NCI-H524 treated with DMSO at 0.1 percent for 48 hours (cell line): ENCODE measurements around the gene ZFTA.
"Not testable (repeated sequence)": the region's sequence is repeated elsewhere in the genome, so short reads cannot be mapped to it uniquely, and the experiment has no call there.

Experiments used
- DNase-seq: peaks from one replicate; lab custom pipeline; 2025; lab: John Stamatoyannopoulos, UW

Gene ZFTA

GRCh38 chr11:63768237-63769041 is at the start of gene ZFTA:
TSS of gene ZFTA (minus strand) at chr11:63768775. CDS start at chr11:63768622, 153 bp downstream.
- no peak for DNase-seq

- no peak for DNase-seq
Observed at GRCh38 chr11:63817758-63818498, 49.4 kb upstream of the ZFTA start.

GRCh38 chr11:63816732-63817131 is 48.2 kb upstream of the ZFTA start:
- no peak for DNase-seq

GRCh38 chr11:63816166-63816565 is 47.6 kb upstream of the ZFTA start:
- DNase-seq = no peak

GRCh38 chr11:63814383-63814736 is 45.8 kb upstream of the ZFTA start:
- no peak for DNase-seq

- DNase-seq = no peak
Observed at GRCh38 chr11:63813563-63814382, 45.2 kb upstream of the ZFTA start.

- DNase-seq = no peak
Observed at GRCh38 chr11:63813035-63813562, 44.5 kb upstream of the ZFTA start, which contains the start of gene SPINDOC. TSS of gene SPINDOC (plus strand) at chr11:63813456. CDS start at chr11:63813687, 231 bp downstream.

- no peak for DNase-seq
Observed at GRCh38 chr11:63811522-63811921, 42.9 kb upstream of the ZFTA start.

GRCh38 chr11:63810383-63810782 is 41.8 kb upstream of the ZFTA start:
- not testable (repeated sequence) for DNase-seq

- DNase-seq = no peak
Observed at GRCh38 chr11:63805844-63806415, 37.4 kb upstream of the ZFTA start.

- no peak for DNase-seq
Observed at GRCh38 chr11:63804259-63804658, 35.7 kb upstream of the ZFTA start.

- DNase-seq = no peak
Observed at GRCh38 chr11:63802637-63803414, 34.3 kb upstream of the ZFTA start.

- DNase-seq = no peak
Observed at GRCh38 chr11:63800921-63801320, 32.3 kb upstream of the ZFTA start.

- DNase-seq = no peak
Observed at GRCh38 chr11:63795066-63795465, 26.5 kb upstream of the ZFTA start.

GRCh38 chr11:63793161-63793560 is 24.6 kb upstream of the ZFTA start:
- DNase-seq = no peak

GRCh38 chr11:63791495-63792167 is 23.1 kb upstream of the ZFTA start:
- DNase-seq = no peak

GRCh38 chr11:63785823-63786222 is 17.2 kb upstream of the ZFTA start:
- DNase-seq = no peak

GRCh38 chr11:63783925-63784592 is 15.5 kb upstream of the ZFTA start:
- no peak for DNase-seq

- DNase-seq = no peak
Observed at GRCh38 chr11:63782749-63783148, 14.2 kb upstream of the ZFTA start.

- DNase-seq = no peak
Observed at GRCh38 chr11:63779039-63779438, 10.5 kb upstream of the ZFTA start.
